GM19023 (cell line): Measurements from ENCODE around the gene EEFSEC.

ENCODE experiments used
- ATAC-seq: cut with Tn5 transposase; IDR thresholded peaks from one replicate; pipeline ENCODE4 v1.9.1; 2021; ENCODE audit warnings: mild to moderate bottlenecking, moderate library complexity; ENCODE audit not compliant: unreplicated experiment

The EEFSEC gene

GRCh38 chr3:128344052-128344735 is 190.9 kb downstream of the EEFSEC start:
- no peak for ATAC-seq

GRCh38 chr3:128345196-128345595 is 191.9 kb downstream of the EEFSEC start:
- no peak for ATAC-seq

- no peak for ATAC-seq
Measured at GRCh38 chr3:128346562-128346961, 193.3 kb downstream of the EEFSEC start.

GRCh38 chr3:128347282-128347681 is 194.0 kb downstream of the EEFSEC start:
- no peak for ATAC-seq

- no peak for ATAC-seq
Measured at GRCh38 chr3:128348075-128348474, 194.8 kb downstream of the EEFSEC start.

GRCh38 chr3:128348805-128349531 is 195.7 kb downstream of the EEFSEC start:
- no peak for ATAC-seq

- no peak for ATAC-seq
Measured at GRCh38 chr3:128349963-128350599, 196.8 kb downstream of the EEFSEC start.

- ATAC-seq: no peak
Measured at GRCh38 chr3:128351546-128351945, 198.3 kb downstream of the EEFSEC start.

GRCh38 chr3:128352326-128352725 is 199.0 kb downstream of the EEFSEC start:
- ATAC-seq: no peak

- no peak for ATAC-seq
Measured at GRCh38 chr3:128353361-128353965, 200.2 kb downstream of the EEFSEC start.

GRCh38 chr3:128353991-128354687 is 200.9 kb downstream of the EEFSEC start:
- no peak for ATAC-seq

- no peak for ATAC-seq
Measured at GRCh38 chr3:128354788-128355542, 201.7 kb downstream of the EEFSEC start.

GRCh38 chr3:128355543-128355919 is 202.2 kb downstream of the EEFSEC start:
- ATAC-seq: no peak

- no peak for ATAC-seq
Measured at GRCh38 chr3:128356822-128357221, 203.5 kb downstream of the EEFSEC start.

- ATAC-seq: no peak
Measured at GRCh38 chr3:128357538-128357937, 204.3 kb downstream of the EEFSEC start.

GRCh38 chr3:128358156-128358895 is 205.0 kb downstream of the EEFSEC start:
- ATAC-seq: no peak

- ATAC-seq: no peak
Measured at GRCh38 chr3:128359060-128359664, 205.9 kb downstream of the EEFSEC start.

- no peak for ATAC-seq
Measured at GRCh38 chr3:128359846-128360642, 206.8 kb downstream of the EEFSEC start.
